ENCODE results near the gene CSNK1G2.

- TF ChIP-seq CTCF (IDR thresholded peaks at IDR 0.05) (no peak), POLR2A (IDR thresholded peaks at IDR 0.05; ENCODE audit: low read depth) (no peak), POLR2AphosphoS5 (IDR thresholded peaks at IDR 0.05) (no peak), EP300 (IDR thresholded peaks at IDR 0.05) (no peak)
Observed at GRCh38 chr19:2022289-2022688, 81.3 kb downstream of the CSNK1G2 start.

Measured in esophagus muscularis mucosa (tissue), 4 donors.